Measurements from ENCODE around the gene FHDC1. TPM values are rescaled to one million over a fixed set of nuclear protein-coding genes. Genes with fewer than 3 reads are reported as not detected.

Gene FHDC1
- total RNA-seq, result 9.0 TPM

DNA sequence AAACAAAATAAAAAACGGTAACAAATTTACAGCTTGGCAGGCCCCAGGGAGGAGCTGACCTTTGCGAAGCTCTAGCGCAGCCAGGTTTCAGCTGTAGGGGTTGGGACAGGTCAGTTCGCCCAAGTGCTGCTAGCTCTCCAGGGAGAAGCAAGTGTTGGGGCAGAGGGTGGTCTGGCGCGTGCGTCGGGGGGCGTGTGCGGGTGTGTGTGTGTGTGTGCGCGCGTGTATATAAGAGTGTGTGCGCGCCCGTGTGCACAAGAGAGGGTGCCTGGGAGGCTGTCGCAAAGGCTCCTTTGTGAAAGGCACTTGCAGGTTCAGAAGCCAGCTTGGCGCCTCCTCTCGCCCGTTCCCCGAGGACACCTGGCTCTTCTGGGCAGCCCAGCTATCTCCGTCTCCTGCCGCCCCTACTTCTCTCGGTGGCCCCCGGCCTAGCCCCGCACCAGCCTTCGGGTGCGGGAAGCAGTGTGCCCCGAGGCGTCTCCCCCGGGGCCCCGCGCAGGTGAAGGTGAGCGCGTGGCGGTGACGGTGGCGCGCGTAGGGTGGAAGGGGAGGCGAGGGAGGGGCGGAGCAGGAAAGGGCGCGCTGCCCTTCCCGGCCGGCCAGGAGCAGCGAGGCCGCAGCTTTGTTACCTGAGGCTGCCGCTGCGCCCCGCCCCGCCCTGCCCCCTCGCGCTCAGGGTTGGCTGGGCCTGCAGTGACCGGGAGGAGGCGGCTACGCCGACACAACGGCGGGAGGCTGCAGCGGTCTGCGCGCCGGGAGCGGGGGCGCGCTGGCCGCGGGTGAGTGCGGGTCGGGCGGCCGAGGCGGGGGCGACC, at the start of gene FHDC1:
Gene FHDC1 (plus strand): TSS at position 693 of the 815 bp plus-strand sequence. CDS start 6,735 bp downstream, outside the sequence.

Other genes starting within 250 kb of the FHDC1 start
- 9.6 TPM for gene TIGD4, start 156.6 kb upstream of the FHDC1 start, total RNA-seq
- gene ARFIP1, start 156.4 kb upstream of the FHDC1 start, total RNA-seq, result 60.7 TPM

Measured in camera-type eye (tissue), 1 donor.